Cardiac muscle cell (in vitro differentiated cells and primary cell): ENCODE results near the gene FAM124A. TPM values are rescaled to one million over a fixed set of nuclear protein-coding genes. Genes with fewer than 3 reads are reported as not detected.

Experiments used
- DNase-seq, 2 donors: peaks; one replicate each; pipeline versions ENCODE4 v3.0.0 to v3.0.0-alpha.2; 2010 to 2017; ENCODE audit warnings: low read depth in 1 of 2, low spot score in 1 of 2
- H3K27ac ChIP-seq: fragments of 200-600 bp; sonication (generic); 2 replicates; pipeline ENCODE4 v1.5.1; 2016
- H3K27me3 ChIP-seq: fragments of 200-600 bp; sonication (generic); 2 replicates; pipeline ENCODE4 v1.6.0; 2016; ENCODE audit warnings: control low read depth
- H3K36me3 ChIP-seq: fragments of 200-600 bp; sonication (generic); 2 replicates; pipeline ENCODE4 v1.5.1; 2016; ENCODE audit warnings: control low read depth
- H3K4me1 ChIP-seq: fragments of 200-600 bp; sonication (generic); 2 replicates; pipeline ENCODE4 v1.8.1; 2017; ENCODE audit warnings: low read depth, mild to moderate bottlenecking, mixed run types
- H3K4me3 ChIP-seq: fragments of 200-600 bp; sonication (generic); 2 replicates; pipeline ENCODE4 v1.5.1; 2016; ENCODE audit warnings: mild to moderate bottlenecking
- H3K9me3 ChIP-seq: fragments of 200-600 bp; sonication (generic); 2 replicates; pipeline ENCODE4 v1.5.1; 2017; ENCODE audit warnings: low read depth, mild to moderate bottlenecking, control low read depth
- polyA plus RNA-seq: library from polyadenylated mRNA; unstranded; fragments of >200 nt; fragmentation: Nextera tagmentation; extraction: Ambion mirVana; gene quantifications from 2 replicates; pipeline ENCODE4 v1.2.1, GENCODE V29; 2016
- total RNA-seq: library from RNA; depleted of rRNA; stranded (reverse); fragments of >200 nt; gene quantifications from 2 replicates; pipeline ENCODE4 v1.2.3, GENCODE V29; 2016
- TF ChIP-seq, protein P1 (sequence below): IDR thresholded peaks from 2 replicates; pipeline ENCODE4 v1.5.1; 2012; ENCODE audit warnings: low read depth, mild to moderate bottlenecking, low read length

The FAM124A gene
- total and polyA plus RNA-seq, 2 experiments from 2014 or later: 0.16 to 0.18 TPM

DNA sequence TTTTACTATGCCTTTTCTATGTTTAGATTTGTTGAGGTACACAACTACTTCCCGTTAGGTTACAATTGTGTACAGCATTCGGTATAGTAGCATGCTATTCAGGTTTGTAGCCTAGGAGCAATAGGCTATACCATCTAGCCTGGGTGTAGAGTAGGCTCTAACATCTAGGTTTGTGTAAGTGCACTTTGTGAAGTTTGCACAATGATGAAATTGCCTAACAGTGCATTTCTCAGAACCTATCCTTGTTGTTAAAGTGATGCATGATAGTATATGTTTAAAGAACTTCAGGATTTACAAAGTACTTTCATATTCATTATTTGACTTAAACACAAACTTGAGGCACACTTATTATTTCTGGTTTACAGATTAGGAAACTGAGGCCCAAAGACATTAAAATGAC, 105.8 kb downstream of the FAM124A start:
- Histone ChIP-seq H3K4me3 (no peak overlapping the region), H3K27ac (no peak overlapping the region), H3K9me3 (no peaks in the 10 kb centered on the region), H3K4me1 (no peaks in the 10 kb centered on the region), H3K27me3 (no peaks in the 10 kb centered on the region), H3K36me3 (no peaks in the 10 kb centered on the region)
- DNase-seq: no peak
- TF ChIP-seq, protein P1, sequence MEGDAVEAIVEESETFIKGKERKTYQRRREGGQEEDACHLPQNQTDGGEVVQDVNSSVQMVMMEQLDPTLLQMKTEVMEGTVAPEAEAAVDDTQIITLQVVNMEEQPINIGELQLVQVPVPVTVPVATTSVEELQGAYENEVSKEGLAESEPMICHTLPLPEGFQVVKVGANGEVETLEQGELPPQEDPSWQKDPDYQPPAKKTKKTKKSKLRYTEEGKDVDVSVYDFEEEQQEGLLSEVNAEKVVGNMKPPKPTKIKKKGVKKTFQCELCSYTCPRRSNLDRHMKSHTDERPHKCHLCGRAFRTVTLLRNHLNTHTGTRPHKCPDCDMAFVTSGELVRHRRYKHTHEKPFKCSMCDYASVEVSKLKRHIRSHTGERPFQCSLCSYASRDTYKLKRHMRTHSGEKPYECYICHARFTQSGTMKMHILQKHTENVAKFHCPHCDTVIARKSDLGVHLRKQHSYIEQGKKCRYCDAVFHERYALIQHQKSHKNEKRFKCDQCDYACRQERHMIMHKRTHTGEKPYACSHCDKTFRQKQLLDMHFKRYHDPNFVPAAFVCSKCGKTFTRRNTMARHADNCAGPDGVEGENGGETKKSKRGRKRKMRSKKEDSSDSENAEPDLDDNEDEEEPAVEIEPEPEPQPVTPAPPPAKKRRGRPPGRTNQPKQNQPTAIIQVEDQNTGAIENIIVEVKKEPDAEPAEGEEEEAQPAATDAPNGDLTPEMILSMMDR: no peak

DNA sequence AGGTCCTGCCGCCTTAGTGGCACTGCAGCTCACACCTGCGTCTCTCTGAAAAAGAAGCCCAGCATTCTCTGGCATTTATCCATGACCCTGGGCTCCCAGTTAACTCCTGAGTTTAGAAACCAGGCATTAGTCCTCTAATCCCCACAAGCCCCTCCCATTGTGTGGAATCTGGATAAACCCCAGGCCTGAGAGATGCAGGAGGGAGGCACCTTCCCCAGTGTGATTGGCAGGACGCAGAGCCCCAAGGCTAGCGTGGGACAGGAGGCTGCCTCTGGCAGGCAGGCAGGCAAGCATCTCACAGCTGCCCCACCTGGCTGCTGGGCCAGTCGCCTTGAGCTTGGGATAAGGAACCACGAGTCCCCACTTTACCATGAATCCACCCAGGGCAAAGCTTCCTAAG, 106.3 kb downstream of the FAM124A start:
- H3K27me3 ChIP-seq: no peaks in the 10 kb centered on the region
- H3K4me1 ChIP-seq: no peaks in the 10 kb centered on the region
- H3K9me3 ChIP-seq: no peaks in the 10 kb centered on the region
- TF ChIP-seq, protein P1: no peak
- H3K27ac ChIP-seq: no peak overlapping the region
- no peak for DNase-seq
- no peaks in the 10 kb centered on the region for H3K36me3 ChIP-seq
- H3K4me3 ChIP-seq: no peak overlapping the region

DNA sequence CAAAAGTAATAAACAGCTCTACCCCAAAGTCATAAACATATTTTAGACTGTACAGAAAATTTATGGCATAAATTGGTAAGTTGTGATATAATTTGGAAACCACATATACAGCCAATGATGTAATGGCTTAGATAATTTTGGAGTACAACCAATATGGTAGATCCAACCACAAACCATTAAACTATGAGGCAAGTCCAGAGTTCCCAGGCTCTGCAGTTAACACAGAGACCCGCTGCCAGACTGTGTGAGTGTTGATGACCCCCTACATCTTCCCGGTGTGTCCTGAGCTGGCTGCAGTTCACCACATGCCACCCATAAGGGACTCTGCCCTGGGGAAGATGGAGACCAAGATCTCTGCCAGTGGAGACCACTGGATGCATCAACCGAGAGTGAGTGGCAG, 107.4 kb downstream of the FAM124A start:
- no peaks in the 10 kb centered on the region for H3K36me3 ChIP-seq
- no peaks in the 10 kb centered on the region for H3K27me3 ChIP-seq
- no peak for DNase-seq
- no peaks in the 10 kb centered on the region for H3K4me1 ChIP-seq
- H3K4me3 ChIP-seq: no peak overlapping the region
- TF ChIP-seq, protein P1: no peak
- no peaks in the 10 kb centered on the region for H3K9me3 ChIP-seq
- H3K27ac ChIP-seq: no peak overlapping the region

DNA sequence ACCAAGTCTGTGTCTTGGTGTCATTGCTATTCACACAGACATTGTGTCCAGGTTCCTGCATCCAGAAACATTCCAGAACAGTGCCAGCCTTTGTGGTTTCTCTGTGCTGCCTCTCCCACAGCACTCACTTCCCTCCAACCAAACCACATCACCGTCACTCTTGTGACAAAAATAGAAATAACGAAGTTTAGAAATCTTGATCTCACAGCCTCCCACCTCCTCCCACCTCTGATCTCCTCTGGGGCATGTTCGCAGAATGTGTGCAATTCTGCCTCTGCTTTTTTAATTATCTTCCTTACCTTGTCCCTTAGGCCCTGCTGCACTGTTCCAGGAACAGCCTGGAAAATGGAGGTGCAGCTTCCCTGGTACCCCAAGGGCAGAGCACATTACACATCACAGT, 108.6 kb downstream of the FAM124A start:
- no peaks in the 10 kb centered on the region for H3K9me3 ChIP-seq
- H3K36me3 ChIP-seq: no peaks in the 10 kb centered on the region
- TF ChIP-seq, protein P1: no peak
- peak in 1 of 2 donors; percentile 73 for DNase-seq
- no peaks in the 10 kb centered on the region for H3K4me1 ChIP-seq
- H3K27me3 ChIP-seq: no peaks in the 10 kb centered on the region
- H3K27ac ChIP-seq: no peak overlapping the region
- no peak overlapping the region for H3K4me3 ChIP-seq

DNA sequence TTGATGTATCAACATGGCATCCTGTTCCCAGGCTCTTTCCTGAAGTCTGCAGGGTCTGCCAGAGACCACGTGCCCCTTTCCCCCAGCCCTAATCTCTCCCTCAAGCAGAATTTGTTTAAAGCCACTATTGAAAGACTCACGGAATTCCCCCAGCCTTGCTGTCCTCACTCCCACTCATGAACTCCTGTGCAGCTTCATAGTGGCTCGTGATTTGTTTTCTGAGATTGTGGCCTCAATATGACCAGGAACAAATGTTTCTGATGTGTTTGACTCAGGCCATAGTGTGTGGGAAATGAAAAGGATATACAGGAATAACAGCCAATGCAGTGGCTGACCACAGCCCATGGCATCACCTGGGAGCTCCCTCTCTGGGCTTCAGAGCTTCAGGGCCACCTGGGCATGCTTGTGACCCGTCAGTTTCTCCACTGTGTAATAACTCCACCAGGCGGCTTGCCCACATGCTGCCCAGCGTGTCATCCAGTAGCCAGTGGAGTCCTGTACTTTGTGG, 109.2 kb downstream of the FAM124A start:
- peak in 1 of 2 donors; percentile 27 for DNase-seq
- Histone ChIP-seq H3K4me3 (no peak overlapping the region), H3K27me3 (no peaks in the 10 kb centered on the region), H3K27ac (no peak overlapping the region), H3K36me3 (no peaks in the 10 kb centered on the region), H3K4me1 (no peaks in the 10 kb centered on the region), H3K9me3 (no peaks in the 10 kb centered on the region)
- TF ChIP-seq, protein P1: no peak
